H9 (cell line): ENCODE results near the gene HCK. TPM values are rescaled to one million over a fixed set of nuclear protein-coding genes. Genes with fewer than 3 reads are reported as not detected.

Experiments used
- DNase-seq: peaks from one replicate; pipeline ENCODE4 v3.0.0-alpha.2; 2017
- H2AFZ ChIP-seq: one replicate; pipeline ENCODE4 v1.6.1; 2013; ENCODE audit warnings: mild to moderate bottlenecking, low read length, control low read depth, moderate library complexity
- H2AK5ac ChIP-seq: 2 replicates; pipeline ENCODE4 v1.6.1; 2013; ENCODE audit warnings: low read length, control low read depth, mixed read lengths; ENCODE audit not compliant: insufficient read length
- H2BK120ac ChIP-seq: one replicate; pipeline ENCODE4 v1.6.1; 2013; ENCODE audit warnings: low read depth, mild to moderate bottlenecking, low read length, control low read depth, inconsistent platforms; ENCODE audit not compliant: poor library complexity, severe bottlenecking
- H2BK12ac ChIP-seq: 2 replicates; pipeline ENCODE4 v1.6.1; 2013; ENCODE audit warnings: low read length, control low read depth, mixed read lengths, low read depth; ENCODE audit not compliant: insufficient read length
- H2BK15ac ChIP-seq: 2 replicates; pipeline ENCODE4 v1.6.1; 2013; ENCODE audit warnings: low read depth, low read length, control low read depth
- H2BK20ac ChIP-seq: one replicate; pipeline ENCODE4 v1.6.1; 2013; ENCODE audit warnings: low read depth, mild to moderate bottlenecking, low read length, control low read depth, inconsistent platforms; ENCODE audit not compliant: poor library complexity, severe bottlenecking
- H2BK5ac ChIP-seq: 2 replicates; pipeline ENCODE4 v1.6.1; 2013; ENCODE audit warnings: low read length, control low read depth, mixed read lengths; ENCODE audit not compliant: insufficient read length
- H3K14ac ChIP-seq: 2 replicates; pipeline ENCODE4 v1.6.1; 2013; ENCODE audit warnings: low read length, control low read depth; ENCODE audit not compliant: insufficient read depth
- H3K18ac ChIP-seq: 2 replicates; pipeline ENCODE4 v1.6.1; 2013; ENCODE audit warnings: low read depth, mild to moderate bottlenecking, mixed read lengths, low read length, control low read depth; ENCODE audit not compliant: insufficient read length
- H3K23ac ChIP-seq: 2 replicates; pipeline ENCODE4 v1.6.1; 2013; ENCODE audit warnings: low read length, control low read depth, mixed read lengths, low read depth; ENCODE audit not compliant: insufficient read length
- H3K23me2 ChIP-seq: 2 replicates; pipeline ENCODE4 v1.6.1; 2013; ENCODE audit warnings: low read depth, mild to moderate bottlenecking, mixed read lengths, low read length, control low read depth; ENCODE audit not compliant: insufficient read length, poor library complexity, severe bottlenecking
- H3K27ac ChIP-seq: 2 replicates; pipeline ENCODE4 v1.5.1; 2013; ENCODE audit warnings: low read length, control low read depth, mixed read lengths, low read depth; ENCODE audit not compliant: insufficient read length
- H3K27me3 ChIP-seq: 2 replicates; pipeline ENCODE4 v1.6.1; 2013; ENCODE audit warnings: low read length, control low read depth, inconsistent platforms; ENCODE audit not compliant: insufficient read depth
- H3K4ac ChIP-seq: 2 replicates; pipeline ENCODE4 v1.6.1; 2013; ENCODE audit warnings: low read depth, mild to moderate bottlenecking, control low read depth, inconsistent platforms, low read length, moderate library complexity
- H3K4me1 ChIP-seq: 2 replicates; pipeline ENCODE4 v1.6.1; 2013; ENCODE audit warnings: low read length, control low read depth, inconsistent platforms; ENCODE audit not compliant: insufficient read depth
- H3K4me2 ChIP-seq: 2 replicates; pipeline ENCODE4 v1.6.1; 2013; ENCODE audit warnings: low read length, control low read depth, mixed read lengths; ENCODE audit not compliant: insufficient read length, insufficient read depth
- H3K56ac ChIP-seq: 2 replicates; pipeline ENCODE4 v1.6.1; 2013; ENCODE audit warnings: low read depth, mild to moderate bottlenecking, mixed read lengths, low read length, control low read depth; ENCODE audit not compliant: insufficient read length
- H3K79me1 ChIP-seq: 2 replicates; pipeline ENCODE4 v1.6.1; 2013; ENCODE audit warnings: low read depth, mild to moderate bottlenecking, moderate library complexity, low read length, control low read depth, inconsistent platforms; ENCODE audit not compliant: insufficient read depth, poor library complexity, severe bottlenecking
- H3K79me2 ChIP-seq: 2 replicates; pipeline ENCODE4 v1.6.1; 2013; ENCODE audit warnings: low read length, control low read depth, inconsistent platforms; ENCODE audit not compliant: insufficient read depth
- H3K9ac ChIP-seq: 2 replicates; pipeline ENCODE4 v1.6.1; 2013; ENCODE audit warnings: low read length, control low read depth, mixed read lengths; ENCODE audit not compliant: insufficient read length; ENCODE audit errors: extremely low read depth
- H3K9me3 ChIP-seq: one replicate; pipeline ENCODE4 v1.6.1; 2013; ENCODE audit warnings: low read depth, low read length, inconsistent platforms; ENCODE audit not compliant: control insufficient read depth
- H3T11ph ChIP-seq: one replicate; pipeline ENCODE4 v1.6.1; 2013; ENCODE audit warnings: mild to moderate bottlenecking, low read length, control low read depth, inconsistent platforms
- H4K20me1 ChIP-seq: one replicate; pipeline ENCODE4 v1.6.1; 2013; ENCODE audit not compliant: control insufficient read depth, insufficient read length, insufficient read depth
- H4K5ac ChIP-seq: 2 replicates; pipeline ENCODE4 v1.6.1; 2013; ENCODE audit warnings: low read depth, mild to moderate bottlenecking, mixed read lengths, low read length, control low read depth; ENCODE audit not compliant: insufficient read length
- H4K8ac ChIP-seq: replicated peaks from 2 replicates; pipeline ENCODE4 v1.6.1; 2013; ENCODE audit warnings: low read length, control low read depth, mixed read lengths, low read depth; ENCODE audit not compliant: insufficient read length
- H4K91ac ChIP-seq: 2 replicates; pipeline ENCODE4 v1.6.1; 2013; ENCODE audit warnings: low read depth, mild to moderate bottlenecking, moderate library complexity, mixed read lengths, low read length, control low read depth; ENCODE audit not compliant: insufficient read length
- H3K27ac Mint-ChIP-seq, 3 experiments: 2 replicates in 2 of 3; 3 replicates in 1 of 3; pipeline ENCODE4 v1.8.0; 2020 to 2021; ENCODE audit warnings: mixed read lengths in 3 of 3, mild to moderate bottlenecking in 1 of 3, moderate library complexity in 1 of 3
- H3K27me3 Mint-ChIP-seq: 2 replicates; pipeline ENCODE4 v1.8.0; 2021; ENCODE audit warnings: low read depth, mild to moderate bottlenecking, moderate library complexity, mixed read lengths
- H3K36me3 Mint-ChIP-seq, 3 experiments: 2 replicates in 2 of 3; 3 replicates in 1 of 3; pipeline ENCODE4 v1.8.0; 2020 to 2021; ENCODE audit warnings: low read depth in 3 of 3, mixed read lengths in 3 of 3; ENCODE audit not compliant: insufficient read depth in 1 of 3
- H3K4me1 Mint-ChIP-seq, 2 experiments: 2 replicates each; pipeline ENCODE4 v1.8.0; 2020; ENCODE audit warnings: mixed read lengths in 2 of 2
- H3K4me3 Mint-ChIP-seq, 2 experiments: 2 replicates in 1 of 2; 3 replicates in 1 of 2; pipeline ENCODE4 v1.8.0; 2020 to 2021; ENCODE audit warnings: mild to moderate bottlenecking in 2 of 2, mixed read lengths in 2 of 2, moderate library complexity in 1 of 2
- H3K9me3 Mint-ChIP-seq, 2 experiments: 2 replicates in 1 of 2; 3 replicates in 1 of 2; pipeline ENCODE4 v1.8.0; 2020; ENCODE audit warnings: mild to moderate bottlenecking in 2 of 2, mixed read lengths in 2 of 2, moderate library complexity in 1 of 2
- CTCF ChIP-seq: fragments of 200-600 bp; sonication (generic); conservative IDR thresholded peaks from 3 replicates; pipeline ENCODE4 v1.8.0; 2021; ENCODE audit warnings: antibody characterized with exemption, mild to moderate bottlenecking
- WGBS: extraction: QIAGEN DNeasy Blood & Tissue Kit; methylation state at CpG from one replicate; pipeline ENCODE4 v1.1.7; 2013; ENCODE audit warnings: missing lambda C conversion rate, low lambda C conversion rate, mixed read lengths; ENCODE audit not compliant: insufficient read length; ENCODE audit errors: extremely low coverage; 5-methylcytosine and 5-hydroxymethylcytosine counted together
- total RNA-seq: library from RNA; stranded (reverse); gene quantifications from 2 replicates; pipeline ENCODE4 v1.2.1, GENCODE V29; 2021

HCK gene
- total RNA-seq, 1 experiment from 2014 or later = 1.7 TPM

GRCh38 chr20:32132911-32133549, 81.0 kb downstream of the HCK start:
- Histone ChIP-seq H4K5ac (no peak overlapping the region), H3K9me3 (no peaks in the 10 kb centered on the region), H4K20me1 (no peaks in the 10 kb centered on the region), H2BK20ac (no peak overlapping the region), H3K4ac (no peak overlapping the region), H3K9ac (no peak overlapping the region), H2BK12ac (no peak overlapping the region), H2AFZ (no peak overlapping the region), H3K27ac (no peak overlapping the region), H2BK120ac (no peak overlapping the region), H3K18ac (no peak overlapping the region), H3K23me2 (no peaks in the 10 kb centered on the region), H2BK15ac (no peak overlapping the region), H3K14ac (no peak overlapping the region), H3K79me1 (peaks cover 3% of the 10 kb centered on the region), H3K23ac (no peak overlapping the region), H3K4me1 (no peaks in the 10 kb centered on the region), H3K4me2 (no peak overlapping the region), H4K8ac (no peak overlapping the region), H3K27me3 (no peaks in the 10 kb centered on the region), H3K56ac (no peak overlapping the region), H2BK5ac (no peak overlapping the region), H4K91ac (no peak overlapping the region), H3T11ph (no peak overlapping the region), H3K79me2 (no peaks in the 10 kb centered on the region; the same call in 1 of the 2 replicates), H2AK5ac (no peak overlapping the region)
- no peak for DNase-seq
- Mint-ChIP-seq H3K36me3 (peaks cover 4 to 22% (median 12%) of the 10 kb centered on the region in 3 experiments; a peak in 5 of 7 replicates), H3K27me3 (no peaks in the 10 kb centered on the region), H3K27ac (no peak overlapping the region; a peak in 1 of 7 replicates), H3K4me1 (peaks cover 0 to 3% of the 10 kb centered on the region in 2 experiments; a peak in 1 of 4 replicates), H3K9me3 (no peaks in the 10 kb centered on the region), H3K4me3 (no peak overlapping the region)
- TF ChIP-seq CTCF = no peak
- WGBS = no CpG with 5 or more reads among the region's 10 CpGs
